SK-N-SH treated with all-trans-retinoic acid at 6 μM for 48 hours (cell line): Measurements from ENCODE around the gene KMT2D.

Experiments
- ATAC-seq: fragments of 200-7000 bp; cut with Tn5 transposase; 3 replicates; pipeline ENCODE4 v1.9.1; 2020; ENCODE audit warnings: mild to moderate bottlenecking, moderate library complexity
- ARNTL ChIP-seq: fragments of 450-650 bp; formaldehyde crosslinking; IDR thresholded peaks from 2 replicates; pipeline ENCODE4 v1.5.0; 2020; ENCODE audit warnings: low read depth, mild to moderate bottlenecking, moderate library complexity, borderline replicate concordance
- BACH2 ChIP-seq: fragments of 250-450 bp; sonication (Bioruptor Pico); IDR thresholded peaks from 2 replicates; pipeline ENCODE4 v1.9.0; 2021; ENCODE audit warnings: mild to moderate bottlenecking, borderline replicate concordance
- CSDC2 ChIP-seq: fragments of 250-450 bp; sonication (Bioruptor Pico); IDR thresholded peaks from 2 replicates; pipeline ENCODE4 v1.5.0; 2020; ENCODE audit warnings: mild to moderate bottlenecking, moderate library complexity
- ESRRG ChIP-seq: fragments of 250-450 bp; sonication (Bioruptor Pico); IDR thresholded peaks from 2 replicates; pipeline ENCODE4 v1.6.1; 2021; ENCODE audit warnings: mild to moderate bottlenecking
- GLIS3 ChIP-seq: fragments of 250-450 bp; sonication (Bioruptor Pico); IDR thresholded peaks from 2 replicates; pipeline ENCODE4 v1.5.0; 2020; ENCODE audit warnings: mild to moderate bottlenecking, moderate library complexity
- ISL1 ChIP-seq: fragments of 250-450 bp; sonication (Bioruptor Pico); IDR thresholded peaks from 2 replicates; pipeline ENCODE4 v2.1.2; 2022; ENCODE audit warnings: mild to moderate bottlenecking, moderate library complexity
- OSR1 ChIP-seq: fragments of 250-450 bp; sonication (Bioruptor Pico); IDR thresholded peaks from 2 replicates; pipeline ENCODE4 v1.8.0; 2022; ENCODE audit warnings: moderate library complexity, mild to moderate bottlenecking, inconsistent platforms
- PPARA ChIP-seq: fragments of 250-450 bp; sonication (Bioruptor Pico); IDR thresholded peaks from 2 replicates; pipeline ENCODE4 v1.5.0; 2020; ENCODE audit warnings: mild to moderate bottlenecking, borderline replicate concordance
- RARB ChIP-seq: fragments of 250-450 bp; sonication (Bioruptor Pico); IDR thresholded peaks from 2 replicates; pipeline ENCODE4 v1.8.0; 2021; ENCODE audit warnings: mild to moderate bottlenecking, moderate library complexity
- SNAI2 ChIP-seq: fragments of 250-450 bp; sonication (Bioruptor Pico); IDR thresholded peaks from 2 replicates; pipeline ENCODE4 v1.5.0; 2020; ENCODE audit warnings: mild to moderate bottlenecking, moderate library complexity
- TCF4 ChIP-seq: fragments of 250-450 bp; sonication (Bioruptor Pico); IDR thresholded peaks from 2 replicates; pipeline ENCODE4 v1.8.0; 2021; ENCODE audit warnings: mild to moderate bottlenecking, moderate library complexity, borderline replicate concordance
- TOX ChIP-seq: fragments of 250-450 bp; sonication (Bioruptor Pico); IDR thresholded peaks from 2 replicates; pipeline ENCODE4 v1.8.0; 2021; ENCODE audit warnings: mild to moderate bottlenecking, moderate library complexity, borderline replicate concordance
- ZC3H10 ChIP-seq: fragments of 250-450 bp; sonication (Bioruptor Pico); IDR thresholded peaks from 2 replicates; pipeline ENCODE4 v1.5.1; 2021; ENCODE audit warnings: mild to moderate bottlenecking, moderate library complexity
- ZFP3 ChIP-seq: fragments of 250-450 bp; sonication (Bioruptor Pico); IDR thresholded peaks from 2 replicates; pipeline ENCODE4 v1.5.0; 2020; ENCODE audit warnings: mild to moderate bottlenecking, moderate library complexity
- ZFP30 ChIP-seq: fragments of 450-650 bp; formaldehyde crosslinking; IDR thresholded peaks from 2 replicates; pipeline ENCODE4 v1.5.0; 2022; ENCODE audit warnings: mild to moderate bottlenecking, moderate library complexity
- ZNF565 ChIP-seq: fragments of 450-650 bp; formaldehyde crosslinking; conservative IDR thresholded peaks from 2 replicates; pipeline ENCODE4 v1.5.0; 2020; ENCODE audit warnings: low read depth, mild to moderate bottlenecking, moderate library complexity
- ZNF70 ChIP-seq: fragments of 450-650 bp; formaldehyde crosslinking; IDR thresholded peaks from 2 replicates; pipeline ENCODE4 v1.5.0; 2020; ENCODE audit warnings: mild to moderate bottlenecking, moderate library complexity
- TF ChIP-seq, protein P1 (sequence below): fragments of 250-450 bp; sonication (Bioruptor Pico); IDR thresholded peaks from 2 replicates; pipeline ENCODE4 v1.8.0; 2021; ENCODE audit warnings: low read depth, mild to moderate bottlenecking, moderate library complexity, borderline replicate concordance
- TF ChIP-seq, protein P2 (sequence below): fragments of 250-450 bp; sonication (Bioruptor Pico); IDR thresholded peaks from 2 replicates; pipeline ENCODE4 v1.5.1; 2020; ENCODE audit warnings: low read depth, mild to moderate bottlenecking, moderate library complexity
- TF ChIP-seq, protein P3 (sequence below): fragments of 250-450 bp; sonication (Bioruptor Pico); IDR thresholded peaks from 2 replicates; pipeline ENCODE4 v1.5.1; 2021; ENCODE audit warnings: mild to moderate bottlenecking, moderate library complexity
- TF ChIP-seq, protein P4 (sequence below): fragments of 250-450 bp; sonication (Bioruptor Pico); IDR thresholded peaks from 2 replicates; pipeline ENCODE4 v1.5.0; 2020; ENCODE audit warnings: mild to moderate bottlenecking, moderate library complexity
- TF ChIP-seq, protein P5 (sequence below): fragments of 250-450 bp; sonication (Bioruptor Pico); IDR thresholded peaks from 2 replicates; pipeline ENCODE4 v1.8.0; 2020; ENCODE audit warnings: mild to moderate bottlenecking, moderate library complexity, borderline replicate concordance

Gene KMT2D

DNA sequence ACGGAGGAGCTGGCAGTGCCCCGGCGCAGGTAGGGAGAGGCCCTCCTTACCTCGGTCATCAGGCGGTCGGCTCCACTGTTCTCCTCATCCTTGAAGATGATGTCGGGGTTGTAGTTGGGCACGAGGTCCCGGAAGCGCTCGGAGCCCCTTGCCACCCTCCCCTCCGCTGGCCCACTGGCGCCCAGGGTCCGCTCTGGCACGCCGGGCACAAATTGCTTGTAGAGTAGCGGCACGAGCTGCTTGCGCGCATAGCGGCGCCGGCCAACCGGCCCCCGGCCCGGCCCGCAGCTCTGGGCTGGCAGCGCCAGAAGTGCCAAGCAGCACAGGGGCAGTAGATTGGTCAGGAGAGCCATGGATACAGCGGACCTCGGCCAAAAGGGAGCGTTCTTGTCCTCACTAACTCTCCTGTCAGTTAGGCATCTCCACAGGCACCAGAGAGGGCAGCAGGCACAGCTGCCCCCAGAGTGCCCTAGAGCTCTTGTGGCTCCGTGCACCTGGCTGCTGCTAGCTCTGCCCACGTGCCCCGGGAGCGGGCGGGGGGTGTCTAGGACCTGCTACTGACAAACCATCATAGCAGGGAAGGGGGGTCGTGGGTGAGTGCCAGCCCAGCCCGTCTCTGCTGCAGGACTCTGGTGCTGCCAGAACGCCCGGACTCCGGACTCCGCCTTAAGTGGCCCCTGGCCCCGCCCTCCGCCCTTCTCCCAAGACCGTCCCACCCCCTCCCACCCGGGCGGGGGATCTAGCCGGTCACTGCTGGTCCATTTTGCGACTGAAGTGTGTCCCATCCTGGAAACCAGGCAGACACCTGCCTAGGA is 33.8 kb upstream of the KMT2D start, which contains the start of gene DHH:
Gene DHH (minus strand): TSS at position 642 of the 815 bp plus-strand sequence. CDS start 289 bp downstream, at position 353.
- TF ChIP-seq ZNF565 (CRISPR knock-in tag), result no peak
- peak; percentile 59 for ATAC-seq

DNA sequence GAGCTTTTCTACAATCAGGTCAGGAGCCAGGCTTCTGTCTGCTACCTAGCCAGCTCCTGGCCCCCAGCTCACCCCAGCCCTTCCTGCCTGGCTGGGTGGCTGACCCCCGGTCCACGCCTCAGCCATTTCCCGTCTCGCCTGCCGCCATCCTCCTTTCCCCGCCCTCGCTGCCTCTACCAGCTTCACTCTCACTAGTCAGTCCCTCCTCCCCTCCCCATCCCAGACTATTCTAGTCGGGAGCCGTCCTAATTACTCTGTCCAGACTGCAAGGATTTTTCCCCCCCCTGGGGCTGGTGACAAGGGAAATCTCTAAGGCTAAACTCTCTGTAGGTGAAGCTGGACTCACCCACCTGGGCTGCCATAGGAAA is 33.2 kb upstream of the KMT2D start:
- TF ChIP-seq GLIS3 (CRISPR knock-in tag) (no peak), ARNTL (CRISPR knock-in tag) (no peak), ZFP30 (CRISPR knock-in tag) (no peak), ZFP3 (CRISPR knock-in tag) (no peak), ZNF70 (CRISPR knock-in tag) (no peak), BACH2 (CRISPR knock-in tag) (no peak), RARB (no peak), ZNF565 (CRISPR knock-in tag) (no peak), OSR1 (CRISPR knock-in tag) (no peak), PPARA (no peak), CSDC2 (CRISPR knock-in tag) (no peak), SNAI2 (CRISPR knock-in tag) (no peak), ESRRG (CRISPR knock-in tag) (no peak)
- TF ChIP-seq, protein P1, sequence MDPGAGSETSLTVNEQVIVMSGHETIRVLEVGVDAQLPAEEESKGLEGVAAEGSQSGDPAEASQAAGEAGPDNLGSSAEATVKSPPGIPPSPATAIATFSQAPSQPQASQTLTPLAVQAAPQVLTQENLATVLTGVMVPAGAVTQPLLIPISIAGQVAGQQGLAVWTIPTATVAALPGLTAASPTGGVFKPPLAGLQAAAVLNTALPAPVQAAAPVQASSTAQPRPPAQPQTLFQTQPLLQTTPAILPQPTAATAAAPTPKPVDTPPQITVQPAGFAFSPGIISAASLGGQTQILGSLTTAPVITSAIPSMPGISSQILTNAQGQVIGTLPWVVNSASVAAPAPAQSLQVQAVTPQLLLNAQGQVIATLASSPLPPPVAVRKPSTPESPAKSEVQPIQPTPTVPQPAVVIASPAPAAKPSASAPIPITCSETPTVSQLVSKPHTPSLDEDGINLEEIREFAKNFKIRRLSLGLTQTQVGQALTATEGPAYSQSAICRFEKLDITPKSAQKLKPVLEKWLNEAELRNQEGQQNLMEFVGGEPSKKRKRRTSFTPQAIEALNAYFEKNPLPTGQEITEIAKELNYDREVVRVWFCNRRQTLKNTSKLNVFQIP, result no peak
- TF ChIP-seq, protein P2, sequence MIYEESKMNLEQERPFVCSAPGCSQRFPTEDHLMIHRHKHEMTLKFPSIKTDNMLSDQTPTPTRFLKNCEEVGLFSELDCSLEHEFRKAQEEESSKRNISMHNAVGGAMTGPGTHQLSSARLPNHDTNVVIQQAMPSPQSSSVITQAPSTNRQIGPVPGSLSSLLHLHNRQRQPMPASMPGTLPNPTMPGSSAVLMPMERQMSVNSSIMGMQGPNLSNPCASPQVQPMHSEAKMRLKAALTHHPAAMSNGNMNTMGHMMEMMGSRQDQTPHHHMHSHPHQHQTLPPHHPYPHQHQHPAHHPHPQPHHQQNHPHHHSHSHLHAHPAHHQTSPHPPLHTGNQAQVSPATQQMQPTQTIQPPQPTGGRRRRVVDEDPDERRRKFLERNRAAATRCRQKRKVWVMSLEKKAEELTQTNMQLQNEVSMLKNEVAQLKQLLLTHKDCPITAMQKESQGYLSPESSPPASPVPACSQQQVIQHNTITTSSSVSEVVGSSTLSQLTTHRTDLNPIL (CRISPR knock-in tag), result no peak
- TF ChIP-seq, protein P3, sequence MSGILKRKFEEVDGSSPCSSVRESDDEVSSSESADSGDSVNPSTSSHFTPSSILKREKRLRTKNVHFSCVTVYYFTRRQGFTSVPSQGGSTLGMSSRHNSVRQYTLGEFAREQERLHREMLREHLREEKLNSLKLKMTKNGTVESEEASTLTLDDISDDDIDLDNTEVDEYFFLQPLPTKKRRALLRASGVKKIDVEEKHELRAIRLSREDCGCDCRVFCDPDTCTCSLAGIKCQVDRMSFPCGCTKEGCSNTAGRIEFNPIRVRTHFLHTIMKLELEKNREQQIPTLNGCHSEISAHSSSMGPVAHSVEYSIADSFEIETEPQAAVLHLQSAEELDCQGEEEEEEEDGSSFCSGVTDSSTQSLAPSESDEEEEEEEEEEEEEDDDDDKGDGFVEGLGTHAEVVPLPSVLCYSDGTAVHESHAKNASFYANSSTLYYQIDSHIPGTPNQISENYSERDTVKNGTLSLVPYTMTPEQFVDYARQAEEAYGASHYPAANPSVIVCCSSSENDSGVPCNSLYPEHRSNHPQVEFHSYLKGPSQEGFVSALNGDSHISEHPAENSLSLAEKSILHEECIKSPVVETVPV (CRISPR knock-in tag), result no peak
- TF ChIP-seq, protein P4, sequence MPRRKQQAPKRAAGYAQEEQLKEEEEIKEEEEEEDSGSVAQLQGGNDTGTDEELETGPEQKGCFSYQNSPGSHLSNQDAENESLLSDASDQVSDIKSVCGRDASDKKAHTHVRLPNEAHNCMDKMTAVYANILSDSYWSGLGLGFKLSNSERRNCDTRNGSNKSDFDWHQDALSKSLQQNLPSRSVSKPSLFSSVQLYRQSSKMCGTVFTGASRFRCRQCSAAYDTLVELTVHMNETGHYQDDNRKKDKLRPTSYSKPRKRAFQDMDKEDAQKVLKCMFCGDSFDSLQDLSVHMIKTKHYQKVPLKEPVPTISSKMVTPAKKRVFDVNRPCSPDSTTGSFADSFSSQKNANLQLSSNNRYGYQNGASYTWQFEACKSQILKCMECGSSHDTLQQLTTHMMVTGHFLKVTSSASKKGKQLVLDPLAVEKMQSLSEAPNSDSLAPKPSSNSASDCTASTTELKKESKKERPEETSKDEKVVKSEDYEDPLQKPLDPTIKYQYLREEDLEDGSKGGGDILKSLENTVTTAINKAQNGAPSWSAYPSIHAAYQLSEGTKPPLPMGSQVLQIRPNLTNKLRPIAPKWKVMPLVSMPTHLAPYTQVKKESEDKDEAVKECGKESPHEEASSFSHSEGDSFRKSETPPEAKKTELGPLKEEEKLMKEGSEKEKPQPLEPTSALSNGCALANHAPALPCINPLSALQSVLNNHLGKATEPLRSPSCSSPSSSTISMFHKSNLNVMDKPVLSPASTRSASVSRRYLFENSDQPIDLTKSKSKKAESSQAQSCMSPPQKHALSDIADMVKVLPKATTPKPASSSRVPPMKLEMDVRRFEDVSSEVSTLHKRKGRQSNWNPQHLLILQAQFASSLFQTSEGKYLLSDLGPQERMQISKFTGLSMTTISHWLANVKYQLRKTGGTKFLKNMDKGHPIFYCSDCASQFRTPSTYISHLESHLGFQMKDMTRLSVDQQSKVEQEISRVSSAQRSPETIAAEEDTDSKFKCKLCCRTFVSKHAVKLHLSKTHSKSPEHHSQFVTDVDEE (CRISPR knock-in tag), result no peak
- TF ChIP-seq, protein P5, sequence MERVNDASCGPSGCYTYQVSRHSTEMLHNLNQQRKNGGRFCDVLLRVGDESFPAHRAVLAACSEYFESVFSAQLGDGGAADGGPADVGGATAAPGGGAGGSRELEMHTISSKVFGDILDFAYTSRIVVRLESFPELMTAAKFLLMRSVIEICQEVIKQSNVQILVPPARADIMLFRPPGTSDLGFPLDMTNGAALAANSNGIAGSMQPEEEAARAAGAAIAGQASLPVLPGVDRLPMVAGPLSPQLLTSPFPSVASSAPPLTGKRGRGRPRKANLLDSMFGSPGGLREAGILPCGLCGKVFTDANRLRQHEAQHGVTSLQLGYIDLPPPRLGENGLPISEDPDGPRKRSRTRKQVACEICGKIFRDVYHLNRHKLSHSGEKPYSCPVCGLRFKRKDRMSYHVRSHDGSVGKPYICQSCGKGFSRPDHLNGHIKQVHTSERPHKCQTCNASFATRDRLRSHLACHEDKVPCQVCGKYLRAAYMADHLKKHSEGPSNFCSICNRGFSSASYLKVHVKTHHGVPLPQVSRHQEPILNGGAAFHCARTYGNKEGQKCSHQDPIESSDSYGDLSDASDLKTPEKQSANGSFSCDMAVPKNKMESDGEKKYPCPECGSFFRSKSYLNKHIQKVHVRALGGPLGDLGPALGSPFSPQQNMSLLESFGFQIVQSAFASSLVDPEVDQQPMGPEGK, result no peak
- ATAC-seq, result no peak

DNA sequence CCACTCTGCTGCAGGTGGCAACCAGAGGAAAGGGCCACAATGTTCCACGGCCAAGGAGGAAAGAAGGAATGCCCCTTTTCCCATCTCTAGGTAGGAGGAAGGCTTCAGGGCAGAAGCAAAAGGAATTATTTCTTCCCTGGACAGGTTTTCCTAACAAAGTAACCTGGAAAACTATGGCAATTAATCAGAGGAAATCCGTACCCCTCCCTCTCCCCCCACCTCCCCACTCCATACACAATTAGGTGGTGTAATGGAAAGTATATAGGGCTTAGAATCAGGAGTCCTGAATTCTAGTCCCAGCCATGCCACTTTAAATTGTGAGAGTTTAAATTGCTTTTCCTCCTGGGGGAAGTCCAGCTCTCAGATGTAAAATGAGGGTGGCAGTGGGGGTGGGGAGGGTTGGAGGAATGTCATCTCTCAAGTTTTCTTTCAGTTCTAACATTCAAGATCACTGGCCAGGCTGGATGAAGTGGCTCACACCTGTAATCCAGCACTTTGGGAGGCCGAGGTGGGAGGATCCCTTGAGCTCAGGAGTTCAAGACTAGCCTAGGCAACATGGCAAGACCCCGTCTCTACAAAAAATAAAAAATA is 32.3 kb upstream of the KMT2D start:
- no peak for ATAC-seq
- TF ChIP-seq ZC3H10 (CRISPR knock-in tag) (no peak), PPARA (no peak), ISL1 (CRISPR knock-in tag) (no peak), BACH2 (CRISPR knock-in tag) (no peak), ZFP30 (CRISPR knock-in tag) (no peak), GLIS3 (CRISPR knock-in tag) (no peak), TOX (CRISPR knock-in tag) (no peak), ESRRG (CRISPR knock-in tag) (no peak), CSDC2 (CRISPR knock-in tag) (no peak), ZFP3 (CRISPR knock-in tag) (no peak), OSR1 (CRISPR knock-in tag) (no peak), TCF4 (no peak), ARNTL (CRISPR knock-in tag) (no peak), ZNF565 (CRISPR knock-in tag) (no peak)
- TF ChIP-seq, protein P5, result no peak
- TF ChIP-seq, protein P4 (CRISPR knock-in tag), result no peak
